ENCODE results near the gene PTPRN2.

PTPRN2 gene

DNA sequence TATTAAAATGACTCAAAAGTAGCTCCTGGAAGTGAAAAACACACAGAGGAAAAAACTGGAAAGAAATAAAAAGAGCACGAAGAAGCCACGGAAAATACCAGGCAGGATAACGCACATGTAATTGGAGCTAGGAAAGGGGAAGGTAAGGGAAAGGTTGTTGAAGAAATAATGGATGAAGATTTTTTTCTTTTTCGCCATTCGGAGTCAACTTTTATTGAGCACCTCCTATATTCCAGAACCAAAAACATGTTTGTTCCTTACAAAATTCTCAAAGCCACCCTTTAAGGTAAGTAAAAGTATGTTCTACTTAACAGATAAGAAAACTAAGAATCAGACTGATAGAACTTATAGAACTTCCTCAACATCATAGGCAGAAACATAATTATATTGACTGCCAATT, 32.8 kb upstream of the PTPRN2 start:
- TF ChIP-seq, protein P1, sequence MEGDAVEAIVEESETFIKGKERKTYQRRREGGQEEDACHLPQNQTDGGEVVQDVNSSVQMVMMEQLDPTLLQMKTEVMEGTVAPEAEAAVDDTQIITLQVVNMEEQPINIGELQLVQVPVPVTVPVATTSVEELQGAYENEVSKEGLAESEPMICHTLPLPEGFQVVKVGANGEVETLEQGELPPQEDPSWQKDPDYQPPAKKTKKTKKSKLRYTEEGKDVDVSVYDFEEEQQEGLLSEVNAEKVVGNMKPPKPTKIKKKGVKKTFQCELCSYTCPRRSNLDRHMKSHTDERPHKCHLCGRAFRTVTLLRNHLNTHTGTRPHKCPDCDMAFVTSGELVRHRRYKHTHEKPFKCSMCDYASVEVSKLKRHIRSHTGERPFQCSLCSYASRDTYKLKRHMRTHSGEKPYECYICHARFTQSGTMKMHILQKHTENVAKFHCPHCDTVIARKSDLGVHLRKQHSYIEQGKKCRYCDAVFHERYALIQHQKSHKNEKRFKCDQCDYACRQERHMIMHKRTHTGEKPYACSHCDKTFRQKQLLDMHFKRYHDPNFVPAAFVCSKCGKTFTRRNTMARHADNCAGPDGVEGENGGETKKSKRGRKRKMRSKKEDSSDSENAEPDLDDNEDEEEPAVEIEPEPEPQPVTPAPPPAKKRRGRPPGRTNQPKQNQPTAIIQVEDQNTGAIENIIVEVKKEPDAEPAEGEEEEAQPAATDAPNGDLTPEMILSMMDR (IDR thresholded peaks at IDR 0.05; ENCODE audit: insufficient read depth, low read length, missing control alignments) = no peak
- H3K4me3 ChIP-seq (ENCODE audit: low read depth, low read length) = no peak overlapping the region
- ChIA-PET POLR2A (no interaction called here), CTCF (no interaction called here)
- no peak for DNase-seq (ENCODE audit: low read depth, low spot score)

DNA sequence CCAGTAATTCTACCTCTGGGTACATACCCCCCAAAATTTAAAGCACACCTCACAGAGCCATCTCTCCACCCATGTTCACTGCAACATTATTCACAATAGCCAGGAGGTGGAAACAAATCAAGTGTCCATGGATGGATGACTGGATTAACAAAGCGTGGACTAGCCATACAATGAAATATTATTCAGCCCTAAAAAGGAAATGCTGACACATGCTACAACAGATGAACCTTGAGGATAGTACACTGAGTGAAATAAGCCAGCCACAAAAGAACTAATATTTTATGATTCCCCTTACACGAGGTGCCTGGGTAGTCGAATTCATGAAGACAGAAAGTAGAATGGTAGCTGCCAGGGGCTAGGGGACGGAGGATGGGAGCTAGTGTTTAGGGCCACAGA, 31.1 kb upstream of the PTPRN2 start:
- H3K4me3 ChIP-seq (ENCODE audit: low read depth, low read length) = no peak overlapping the region
- TF ChIP-seq, protein P1 (IDR thresholded peaks at IDR 0.05; ENCODE audit: insufficient read depth, low read length, missing control alignments) = no peak
- ChIA-PET POLR2A (no interaction called here), CTCF (interaction anchor here (1.0 kb wide), 1 partner anchor 13 kb away, joined by 3 read pairs; no protein-coding TSS in a partner anchor)
- no peak for DNase-seq (ENCODE audit: low read depth, low spot score)

DNA sequence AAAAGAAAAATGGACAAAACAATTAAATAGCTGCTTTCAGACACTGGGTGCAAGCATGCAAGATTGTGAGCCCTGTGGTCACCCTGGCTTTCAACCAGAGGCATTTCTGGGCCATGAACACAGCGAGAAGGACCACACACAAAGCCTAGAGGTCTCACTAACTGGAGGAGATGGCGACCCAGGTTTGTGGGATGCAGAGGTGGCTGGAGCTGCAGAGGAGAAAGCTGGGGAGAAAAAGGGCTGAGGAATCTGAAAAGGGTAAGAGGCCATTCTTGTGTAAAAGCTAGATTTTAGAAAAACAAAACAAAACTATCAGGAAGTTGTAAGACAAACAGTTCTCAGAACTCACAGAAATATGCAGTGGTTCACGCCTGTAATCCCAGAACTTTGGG, 30.1 kb upstream of the PTPRN2 start:
- DNase-seq (ENCODE audit: low read depth, low spot score) = peak; percentile 36
- TF ChIP-seq, protein P1 (IDR thresholded peaks at IDR 0.05; ENCODE audit: insufficient read depth, low read length, missing control alignments) = no peak
- H3K4me3 ChIP-seq (ENCODE audit: low read depth, low read length) = no peak overlapping the region
- ChIA-PET CTCF (no interaction called here), POLR2A (no interaction called here)

DNA sequence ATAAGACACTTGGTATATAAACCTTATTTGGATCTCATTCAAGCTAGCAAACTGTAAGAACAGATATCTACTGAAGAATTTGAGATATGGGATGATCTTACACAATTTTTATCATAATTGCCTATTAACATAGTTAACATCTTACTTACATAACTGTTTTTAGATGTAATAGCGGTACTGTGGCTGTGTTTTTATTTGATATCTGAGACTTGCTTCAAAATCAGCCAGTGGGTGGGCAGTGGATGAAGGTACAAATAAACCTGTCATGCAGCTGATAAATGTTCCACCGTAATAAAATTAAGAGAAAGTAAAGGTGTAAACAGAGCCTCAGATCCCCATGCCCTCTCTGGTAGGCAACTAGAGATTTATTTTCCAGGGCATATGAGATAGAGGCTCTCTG, 28.4 kb upstream of the PTPRN2 start:
- TF ChIP-seq, protein P1 (IDR thresholded peaks at IDR 0.05; ENCODE audit: insufficient read depth, low read length, missing control alignments) = no peak
- no peak overlapping the region for H3K4me3 ChIP-seq (ENCODE audit: low read depth, low read length)
- ChIA-PET CTCF (interaction anchor here (1.1 kb wide), 1 partner anchor 13 kb away, joined by 3 read pairs; no protein-coding TSS in a partner anchor), POLR2A (no interaction called here)
- DNase-seq (ENCODE audit: low read depth, low spot score) = no peak

DNA sequence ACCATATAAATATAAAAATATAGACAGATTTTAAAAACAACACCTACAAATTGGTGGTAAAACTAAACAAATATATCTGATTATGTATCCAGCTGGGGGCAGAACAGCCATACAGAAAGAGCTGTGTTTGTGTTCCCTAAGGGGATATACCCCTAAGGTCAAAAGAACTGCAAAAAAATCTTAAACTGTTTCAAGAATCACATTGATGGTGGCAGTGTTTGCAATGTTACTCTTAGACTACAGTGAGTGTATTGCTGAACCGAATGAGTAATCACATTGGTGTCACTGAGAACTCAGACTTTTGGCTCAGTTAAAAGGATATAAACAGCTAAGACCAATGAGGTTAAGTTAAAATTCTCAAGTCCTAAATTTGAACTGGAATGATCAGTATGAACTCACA, 27.1 kb upstream of the PTPRN2 start:
- ChIA-PET CTCF (interaction anchor here (1.2 to 1.3 kb wide), 2 partner anchors 11 to 76 kb away, joined by 3 read pairs; no protein-coding TSS in a partner anchor), POLR2A (no interaction called here)
- DNase-seq (ENCODE audit: low read depth, low spot score) = peak; percentile 44
- no peak overlapping the region for H3K4me3 ChIP-seq (ENCODE audit: low read depth, low read length)
- TF ChIP-seq, protein P1 (IDR thresholded peaks at IDR 0.05; ENCODE audit: insufficient read depth, low read length, missing control alignments) = no peak

DNA sequence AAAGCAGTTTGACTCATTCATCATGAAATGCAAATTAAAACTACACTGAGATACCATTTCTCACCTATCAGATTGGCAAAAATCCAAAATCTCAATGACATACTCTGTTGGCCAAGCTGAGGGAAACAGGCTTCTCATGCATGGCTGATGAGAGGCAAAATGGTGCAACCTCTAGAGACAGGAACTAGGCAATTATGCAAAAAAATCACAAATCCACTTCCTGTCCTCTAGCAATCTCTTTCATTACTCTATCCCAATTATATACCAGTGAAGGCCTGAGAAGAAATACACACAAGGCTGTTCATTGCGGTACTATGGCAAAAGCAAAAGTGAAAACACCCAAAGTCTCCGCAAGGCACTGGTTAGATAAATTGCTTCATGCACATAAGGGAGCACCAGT, 25.9 kb upstream of the PTPRN2 start:
- POLR2A ChIA-PET = no interaction called here
- CTCF ChIA-PET = interaction anchor here (0.8 kb wide), 1 partner anchor 12 kb away, joined by 4 read pairs; no protein-coding TSS in a partner anchor
- TF ChIP-seq, protein P1 (IDR thresholded peaks at IDR 0.05; ENCODE audit: insufficient read depth, low read length, missing control alignments) = no peak
- no peak overlapping the region for H3K4me3 ChIP-seq (ENCODE audit: low read depth, low read length)
- DNase-seq (ENCODE audit: low read depth, low spot score) = no peak

Data from AG04449 (cell line).